ENCODE results near the gene ATP6AP1.

DNA sequence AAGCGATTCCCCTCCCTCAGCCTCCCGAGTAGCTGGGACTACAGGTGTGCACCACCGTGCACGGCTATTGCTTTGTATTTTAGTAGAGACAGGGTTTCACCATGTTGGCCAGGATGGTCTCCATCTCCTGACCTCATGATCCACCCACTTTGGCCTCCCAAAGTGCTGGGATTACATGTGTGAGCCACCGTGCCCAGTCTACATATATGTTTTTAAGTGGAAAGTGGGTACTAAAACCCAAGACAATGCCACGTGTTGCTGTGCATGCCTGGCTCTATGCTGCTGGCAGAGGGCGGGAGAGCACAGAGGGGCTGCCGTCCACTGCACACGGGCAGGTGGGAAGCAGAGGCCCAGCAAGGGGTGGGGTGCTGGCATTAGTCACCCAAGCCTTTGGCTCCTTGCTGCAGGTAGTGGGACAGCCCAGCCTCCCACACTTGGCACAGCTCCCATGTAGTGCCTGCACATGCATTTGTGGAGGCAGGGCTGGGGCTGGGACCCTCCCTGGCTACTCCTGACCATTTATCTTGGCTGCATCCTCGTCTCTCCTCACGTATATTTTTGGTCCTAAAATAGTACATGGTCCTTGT, 45.9 kb upstream of the ATP6AP1 start:
- TF ChIP-seq POLR2A (IDR thresholded peaks at IDR 0.05; ENCODE audit: low read depth, low read length), result peak; percentile 48; the same call in 1 of the 2 replicates
- TF ChIP-seq TAF1 (IDR thresholded peaks at IDR 0.05; ENCODE audit: borderline replicate concordance, low read depth, low read length), result no peak

All from GM12892 (cell line).